GM12801 (cell line): ENCODE results near the gene GINS3.

Experiments
- TF ChIP-seq, protein P1 (sequence below): IDR thresholded peaks from one replicate; pipeline ENCODE4 v1.5.1; 2011; ENCODE audit warnings: control low read depth; ENCODE audit not compliant: insufficient read length; ENCODE audit errors: extremely low read depth

Gene GINS3

DNA sequence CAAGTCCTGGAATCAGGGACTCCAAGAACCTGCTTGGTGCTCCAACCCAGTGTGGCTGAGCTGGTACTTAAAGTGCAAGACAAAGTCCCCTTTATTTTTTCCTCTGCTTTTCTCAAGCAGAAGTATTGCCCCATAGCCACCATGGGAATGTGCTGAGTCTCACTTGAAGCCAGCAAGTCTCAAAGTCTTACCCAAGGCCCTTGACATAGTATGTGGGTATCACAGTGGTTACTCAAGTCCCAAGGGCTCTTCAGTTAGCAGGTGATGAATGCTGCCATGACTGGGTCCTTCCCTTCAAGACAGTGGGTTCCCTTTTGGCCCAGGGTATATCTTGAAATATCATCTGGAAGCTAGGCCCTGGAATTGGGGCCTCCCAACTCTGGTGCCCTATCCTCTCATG lies 30.5 kb upstream of the GINS3 start:
- TF ChIP-seq, protein P1, sequence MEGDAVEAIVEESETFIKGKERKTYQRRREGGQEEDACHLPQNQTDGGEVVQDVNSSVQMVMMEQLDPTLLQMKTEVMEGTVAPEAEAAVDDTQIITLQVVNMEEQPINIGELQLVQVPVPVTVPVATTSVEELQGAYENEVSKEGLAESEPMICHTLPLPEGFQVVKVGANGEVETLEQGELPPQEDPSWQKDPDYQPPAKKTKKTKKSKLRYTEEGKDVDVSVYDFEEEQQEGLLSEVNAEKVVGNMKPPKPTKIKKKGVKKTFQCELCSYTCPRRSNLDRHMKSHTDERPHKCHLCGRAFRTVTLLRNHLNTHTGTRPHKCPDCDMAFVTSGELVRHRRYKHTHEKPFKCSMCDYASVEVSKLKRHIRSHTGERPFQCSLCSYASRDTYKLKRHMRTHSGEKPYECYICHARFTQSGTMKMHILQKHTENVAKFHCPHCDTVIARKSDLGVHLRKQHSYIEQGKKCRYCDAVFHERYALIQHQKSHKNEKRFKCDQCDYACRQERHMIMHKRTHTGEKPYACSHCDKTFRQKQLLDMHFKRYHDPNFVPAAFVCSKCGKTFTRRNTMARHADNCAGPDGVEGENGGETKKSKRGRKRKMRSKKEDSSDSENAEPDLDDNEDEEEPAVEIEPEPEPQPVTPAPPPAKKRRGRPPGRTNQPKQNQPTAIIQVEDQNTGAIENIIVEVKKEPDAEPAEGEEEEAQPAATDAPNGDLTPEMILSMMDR = no peak

DNA sequence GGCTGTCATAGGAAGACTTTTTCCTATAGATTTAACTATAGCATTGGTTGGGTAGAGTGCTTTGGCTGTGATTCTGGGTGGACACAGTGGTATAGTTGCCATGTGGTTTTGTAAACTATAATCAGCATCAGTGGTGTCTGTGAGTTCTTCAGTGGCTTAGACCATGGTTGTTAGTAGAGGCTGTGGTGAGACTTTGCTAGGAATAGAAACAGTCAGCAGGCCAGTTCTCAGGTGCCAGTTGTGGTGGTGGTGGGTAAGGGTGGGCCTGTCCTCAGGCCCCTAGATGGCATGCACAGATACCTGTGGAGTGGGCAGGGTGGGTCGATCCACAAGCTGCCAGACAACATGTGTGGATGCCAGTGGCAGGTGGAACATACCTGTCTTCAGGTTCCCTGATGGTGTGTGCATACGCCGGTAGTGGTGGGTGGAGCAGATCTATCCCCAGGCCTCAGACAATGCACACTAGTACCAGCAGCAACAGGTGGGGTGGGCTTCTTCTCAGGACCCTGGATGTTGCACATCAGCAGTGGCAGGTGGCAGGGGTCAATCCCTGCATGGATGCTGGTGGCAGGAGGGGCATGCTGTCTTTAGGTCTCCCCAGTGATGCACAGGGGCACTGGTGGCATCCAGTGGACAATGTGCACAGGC lies 28.4 kb upstream of the GINS3 start:
- TF ChIP-seq, protein P1 = no peak

DNA sequence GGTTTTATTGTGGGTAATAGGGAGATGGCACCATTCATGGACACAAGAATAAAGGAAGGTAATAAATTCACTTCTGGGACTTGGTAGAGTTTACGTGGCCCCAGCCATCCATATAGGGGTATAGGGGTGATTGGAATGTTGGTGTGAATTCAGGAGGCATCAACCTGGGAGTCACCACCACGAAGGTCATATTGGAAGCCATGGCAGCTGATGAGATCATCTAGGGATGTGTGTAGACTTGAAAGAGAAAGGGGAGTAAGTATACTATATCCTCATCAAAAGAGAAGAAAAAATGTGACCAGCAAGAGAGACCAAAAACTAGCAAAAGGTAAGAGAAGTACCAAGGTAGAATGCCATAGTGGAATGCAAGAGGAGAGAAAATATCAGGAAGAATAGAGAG lies 26.6 kb upstream of the GINS3 start:
- TF ChIP-seq, protein P1 = no peak

DNA sequence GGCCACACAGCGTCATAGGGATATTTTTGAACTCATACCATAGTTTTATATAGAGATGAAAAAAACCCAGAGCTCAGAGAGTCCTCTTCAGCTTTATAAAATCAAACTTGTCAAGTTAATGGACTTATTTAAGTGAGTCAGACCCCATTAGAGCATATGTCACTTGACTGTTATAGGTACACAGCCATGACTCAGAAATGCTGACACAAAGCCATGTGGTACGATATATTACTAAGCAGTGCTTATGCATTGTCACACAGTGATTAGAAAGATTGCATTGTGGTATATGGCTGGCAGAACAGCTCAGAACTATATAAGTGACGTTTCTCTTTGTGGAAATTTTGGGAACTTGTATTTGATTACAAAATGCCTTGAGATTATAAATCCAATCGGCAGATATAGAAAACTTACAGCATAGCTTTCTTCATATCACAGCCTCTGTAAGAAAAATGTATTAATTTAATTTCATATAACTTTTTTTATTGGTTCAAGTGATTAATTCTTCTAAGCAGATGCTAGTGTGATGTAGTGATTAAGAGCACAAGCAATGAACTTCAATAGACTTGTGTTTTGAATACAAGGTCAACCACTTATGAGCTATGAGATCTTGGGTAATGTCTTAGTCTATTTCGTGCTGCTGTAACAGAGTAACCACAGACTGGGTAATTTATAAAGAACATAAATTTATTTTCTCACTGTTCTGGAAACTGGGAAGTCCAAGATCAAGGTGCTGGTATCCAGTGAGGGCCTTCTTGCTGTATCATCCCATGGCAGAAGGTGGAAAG lies 25.8 kb upstream of the GINS3 start:
- TF ChIP-seq, protein P1 = no peak

DNA sequence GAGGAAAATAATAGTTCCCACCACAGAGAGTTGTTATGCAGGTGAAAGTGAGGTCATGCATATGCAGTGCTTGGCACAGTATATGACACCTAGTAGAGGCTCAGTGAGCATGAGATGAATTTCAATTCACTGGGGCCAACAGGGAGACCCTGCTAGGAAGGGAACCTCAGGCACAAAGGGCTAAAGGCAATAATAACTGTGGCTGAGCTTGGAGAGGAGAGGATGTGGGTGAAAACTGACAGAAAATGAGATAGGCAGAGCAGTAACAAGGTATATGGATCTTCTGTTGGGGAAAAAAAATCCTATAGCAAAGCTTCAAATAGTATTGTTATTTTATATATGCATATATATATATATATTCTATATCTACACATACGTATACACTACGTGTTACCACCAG lies 25.0 kb upstream of the GINS3 start:
- TF ChIP-seq, protein P1 = no peak

DNA sequence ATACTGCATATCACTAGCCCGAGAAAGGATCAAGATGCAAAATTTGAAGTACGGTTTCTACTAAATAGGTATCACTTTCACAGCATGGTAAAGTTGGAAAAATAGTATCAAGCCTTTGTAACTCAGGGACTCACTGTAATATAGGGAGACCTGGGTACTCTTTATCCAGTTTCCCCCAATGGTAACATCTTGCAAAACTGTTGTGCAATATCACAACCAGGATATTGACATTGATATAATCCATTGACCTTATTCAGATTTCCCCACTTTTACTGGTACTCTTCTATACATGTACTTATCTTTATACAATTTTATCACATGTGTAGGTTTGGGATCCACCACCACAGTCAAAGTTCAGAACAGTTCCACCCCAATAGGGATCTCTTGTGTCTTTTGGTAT lies 20.4 kb upstream of the GINS3 start:
- TF ChIP-seq, protein P1 = no peak

DNA sequence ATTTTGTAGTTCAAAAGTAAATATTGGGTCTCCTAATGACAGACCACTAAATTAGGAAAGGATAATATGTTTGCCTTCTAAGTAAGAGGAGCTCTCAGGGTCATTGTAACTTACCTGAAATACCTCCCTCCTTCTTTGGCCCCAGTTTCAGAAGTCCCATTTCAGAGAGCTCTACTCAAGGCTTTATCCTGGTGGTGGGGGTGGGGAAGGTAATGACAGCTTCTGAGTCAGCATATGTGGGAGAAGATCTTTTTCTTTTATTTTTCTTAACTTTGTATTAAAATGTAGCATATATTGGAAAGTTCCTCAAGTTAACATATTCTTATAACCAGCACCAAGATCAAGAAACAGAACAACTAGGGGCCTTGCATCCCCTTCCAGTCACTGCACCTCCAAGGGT lies 16.9 kb upstream of the GINS3 start:
- TF ChIP-seq, protein P1 = no peak
